OCI-LY3 (cell line): ENCODE data around the gene ARMH3.

Experiments used
- H2AFZ ChIP-seq: fragments of 200-600, 300-600 bp; shearing (Covaris generic); 2 replicates; pipeline ENCODE4 v1.6.0; 2014; ENCODE audit warnings: antibody characterized with exemption, low read depth, low read length
- H3K27ac ChIP-seq: fragments of 200-600, 300-600 bp; sonication (generic); 2 replicates; pipeline ENCODE4 v1.5.1; 2014; ENCODE audit warnings: mild to moderate bottlenecking, low read length, moderate library complexity, mixed read lengths
- H3K27me3 ChIP-seq: fragments of 200-600, 300-600 bp; sonication (generic); 2 replicates; pipeline ENCODE4 v1.6.1; 2014; ENCODE audit warnings: low read depth, low read length, mixed read lengths
- H3K36me3 ChIP-seq: fragments of 200-600, 300-600 bp; sonication (generic); replicated peaks from 2 replicates; pipeline ENCODE3; 2014; ENCODE audit warnings: low read depth, low read length, mixed read lengths
- H3K4me1 ChIP-seq: fragments of 300-600, 200-600 bp; sonication (generic); 2 replicates; pipeline ENCODE4 v1.6.1; 2014; ENCODE audit warnings: low read length, mixed read lengths
- H3K4me2 ChIP-seq: fragments of 200-600, 300-600 bp; sonication (generic); 2 replicates; pipeline ENCODE4 v1.6.1; 2014; ENCODE audit warnings: low read length, mixed read lengths
- H3K4me3 ChIP-seq: fragments of 300-600, 200-600 bp; sonication (generic); 2 replicates; pipeline ENCODE4 v1.5.1; 2014; ENCODE audit warnings: antibody characterized with exemption, mild to moderate bottlenecking, low read length, moderate library complexity
- H3K79me2 ChIP-seq: fragments of 300-600, 200-600 bp; shearing (Covaris generic); 2 replicates; pipeline ENCODE4 v1.6.1; 2014; ENCODE audit warnings: mild to moderate bottlenecking, low read length, mixed read lengths
- H3K9ac ChIP-seq: fragments of 300-600, 200-600 bp; shearing (Covaris generic); 2 replicates; pipeline ENCODE4 v1.6.0; 2014; ENCODE audit warnings: mild to moderate bottlenecking, low read length, moderate library complexity
- H3K9me3 ChIP-seq: fragments of 200-600, 300-600 bp; shearing (Covaris generic); 2 replicates; pipeline ENCODE4 v1.6.1; 2014; ENCODE audit warnings: low read length, mixed read lengths; ENCODE audit not compliant: insufficient read depth
- H4K20me1 ChIP-seq: fragments of 200-600, 300-600 bp; sonication (generic); 2 replicates; pipeline ENCODE4 v1.6.1; 2016; ENCODE audit warnings: low read length, mixed read lengths; ENCODE audit not compliant: insufficient read depth
- EZH2phosphoT487 ChIP-seq: fragments of 200-600 bp; shearing (Covaris generic); IDR thresholded peaks from 2 replicates; pipeline ENCODE4 v1.6.1; 2018; ENCODE audit warnings: antibody characterized with exemption, mixed run types, low read depth
- TF ChIP-seq, protein P1 (sequence below): fragments of 200-600, 300-600 bp; sonication (generic); IDR thresholded peaks from 2 replicates; pipeline ENCODE4 v1.5.1; 2014; ENCODE audit warnings: antibody characterized with exemption, low read length, low read depth

The ARMH3 gene

DNA sequence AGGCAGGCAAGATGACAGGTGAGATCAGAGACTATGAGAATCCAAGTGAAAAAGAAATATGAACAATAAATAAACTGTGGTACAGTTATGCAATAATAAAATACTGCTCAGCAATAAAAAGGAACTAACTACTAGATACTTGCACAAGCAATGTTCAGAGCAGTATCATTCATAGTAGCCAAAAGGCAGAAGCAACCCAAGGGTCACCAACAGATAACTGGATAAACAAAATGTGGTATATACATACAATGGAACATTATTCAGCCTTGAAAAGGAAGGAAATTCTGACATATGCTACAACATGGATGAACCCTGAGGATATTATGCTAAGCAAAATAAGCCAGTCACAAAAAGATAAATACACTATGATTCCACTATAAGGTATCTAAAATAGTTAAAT lies 135.4 kb downstream of the ARMH3 start:
- no peaks in the 10 kb centered on the region for H3K9me3 ChIP-seq
- H2AFZ ChIP-seq, result no peak overlapping the region
- H3K4me1 ChIP-seq, result peaks cover 11% of the 10 kb centered on the region
- no peaks in the 10 kb centered on the region for H3K79me2 ChIP-seq
- H3K27ac ChIP-seq, result no peak overlapping the region
- no peak overlapping the region for H3K4me2 ChIP-seq
- H3K36me3 ChIP-seq, result no peaks in the 10 kb centered on the region
- no peaks in the 10 kb centered on the region for H4K20me1 ChIP-seq
- no peak overlapping the region for H3K4me3 ChIP-seq
- no peak for TF ChIP-seq EZH2phosphoT487
- TF ChIP-seq, protein P1, sequence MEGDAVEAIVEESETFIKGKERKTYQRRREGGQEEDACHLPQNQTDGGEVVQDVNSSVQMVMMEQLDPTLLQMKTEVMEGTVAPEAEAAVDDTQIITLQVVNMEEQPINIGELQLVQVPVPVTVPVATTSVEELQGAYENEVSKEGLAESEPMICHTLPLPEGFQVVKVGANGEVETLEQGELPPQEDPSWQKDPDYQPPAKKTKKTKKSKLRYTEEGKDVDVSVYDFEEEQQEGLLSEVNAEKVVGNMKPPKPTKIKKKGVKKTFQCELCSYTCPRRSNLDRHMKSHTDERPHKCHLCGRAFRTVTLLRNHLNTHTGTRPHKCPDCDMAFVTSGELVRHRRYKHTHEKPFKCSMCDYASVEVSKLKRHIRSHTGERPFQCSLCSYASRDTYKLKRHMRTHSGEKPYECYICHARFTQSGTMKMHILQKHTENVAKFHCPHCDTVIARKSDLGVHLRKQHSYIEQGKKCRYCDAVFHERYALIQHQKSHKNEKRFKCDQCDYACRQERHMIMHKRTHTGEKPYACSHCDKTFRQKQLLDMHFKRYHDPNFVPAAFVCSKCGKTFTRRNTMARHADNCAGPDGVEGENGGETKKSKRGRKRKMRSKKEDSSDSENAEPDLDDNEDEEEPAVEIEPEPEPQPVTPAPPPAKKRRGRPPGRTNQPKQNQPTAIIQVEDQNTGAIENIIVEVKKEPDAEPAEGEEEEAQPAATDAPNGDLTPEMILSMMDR, result no peak
- no peaks in the 10 kb centered on the region for H3K27me3 ChIP-seq
- H3K9ac ChIP-seq, result no peak overlapping the region

DNA sequence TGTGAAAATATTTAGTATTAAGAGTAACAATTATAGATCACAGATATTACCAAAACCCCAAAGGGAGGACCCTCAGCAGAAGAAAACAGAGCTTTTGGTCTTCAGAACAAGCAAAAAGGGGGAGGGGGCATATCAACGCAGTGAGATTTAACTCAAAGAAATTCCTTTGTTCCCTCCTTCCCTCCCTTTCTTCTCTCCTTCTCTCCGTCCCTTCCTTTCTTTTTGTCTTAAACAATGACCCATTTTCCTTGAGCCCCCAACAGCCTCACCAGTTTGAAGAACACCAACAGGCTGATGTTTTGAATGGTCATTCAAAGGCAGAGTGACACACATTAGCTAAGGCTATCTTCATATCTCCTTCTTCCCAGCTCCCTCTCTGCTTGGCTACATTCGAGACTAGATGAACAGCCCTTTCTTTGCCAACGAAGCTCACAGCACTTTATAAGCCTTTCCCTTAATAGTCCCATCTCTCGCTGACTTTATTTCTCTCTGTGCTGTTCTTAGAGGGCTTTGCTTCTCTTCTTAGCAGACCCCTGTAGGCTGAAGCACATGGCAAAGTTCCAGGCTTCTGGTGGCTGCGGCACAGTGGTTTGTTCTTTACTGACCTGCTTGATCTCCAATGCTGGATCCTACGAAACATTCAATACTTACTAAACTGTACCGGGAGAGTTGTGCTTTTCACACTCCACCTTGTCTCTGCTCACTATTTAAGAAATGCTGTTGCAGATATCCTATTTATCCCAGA lies 136.8 kb downstream of the ARMH3 start:
- TF ChIP-seq EZH2phosphoT487, result no peak
- TF ChIP-seq, protein P1, result no peak
- H3K4me1 ChIP-seq, result peaks cover 11% of the 10 kb centered on the region
- H3K36me3 ChIP-seq, result no peaks in the 10 kb centered on the region
- H4K20me1 ChIP-seq, result no peaks in the 10 kb centered on the region
- no peaks in the 10 kb centered on the region for H3K79me2 ChIP-seq
- no peak overlapping the region for H3K9ac ChIP-seq
- H3K9me3 ChIP-seq, result no peaks in the 10 kb centered on the region
- H3K27ac ChIP-seq, result no peak overlapping the region
- H3K4me2 ChIP-seq, result no peak overlapping the region
- H3K27me3 ChIP-seq, result no peaks in the 10 kb centered on the region
- no peak overlapping the region for H2AFZ ChIP-seq
- H3K4me3 ChIP-seq, result no peak overlapping the region

- Histone ChIP-seq H4K20me1 (no peaks in the 10 kb centered on the region), H3K4me1 (no peaks in the 10 kb centered on the region), H3K4me2 (no peak overlapping the region), H3K27me3 (no peaks in the 10 kb centered on the region), H3K27ac (no peak overlapping the region), H3K36me3 (no peaks in the 10 kb centered on the region), H3K4me3 (no peak overlapping the region), H2AFZ (no peak overlapping the region), H3K9me3 (no peaks in the 10 kb centered on the region), H3K9ac (no peak overlapping the region), H3K79me2 (no peaks in the 10 kb centered on the region)
- TF ChIP-seq EZH2phosphoT487, result no peak
- TF ChIP-seq, protein P1, result no peak
These were observed 143.3 kb downstream of the ARMH3 start for GRCh38 chr10:101912561-101913179.

DNA sequence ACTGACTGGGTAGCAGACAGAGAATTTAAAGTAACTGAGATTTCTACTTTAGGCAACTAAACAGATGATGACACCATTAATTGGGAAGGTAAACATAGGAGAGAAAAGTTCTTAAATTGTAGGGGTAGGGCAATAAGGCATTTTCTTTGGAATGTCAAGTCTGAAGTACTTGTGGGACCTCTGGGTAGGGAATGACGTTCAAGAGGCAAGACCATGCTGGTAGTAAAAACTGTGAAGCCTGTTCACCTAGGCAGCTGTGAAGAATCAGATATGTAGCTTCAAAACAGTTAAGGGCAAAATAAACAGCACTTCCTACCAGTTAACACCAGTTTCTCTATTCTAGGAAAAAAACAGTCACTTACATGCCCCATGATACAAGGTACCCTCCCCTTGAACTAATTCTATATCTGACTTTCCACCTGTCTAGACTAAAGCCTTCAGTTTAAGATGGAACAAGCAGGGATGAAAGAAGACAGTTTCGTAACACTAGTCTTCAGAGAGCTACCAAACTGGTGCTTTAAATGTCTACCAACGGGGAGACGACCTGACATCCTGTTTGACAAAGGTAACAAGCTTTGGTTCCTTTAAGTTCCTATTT lies 149.3 kb downstream of the ARMH3 start:
- no peak overlapping the region for H2AFZ ChIP-seq
- no peak overlapping the region for H3K9ac ChIP-seq
- no peak overlapping the region for H3K4me2 ChIP-seq
- no peaks in the 10 kb centered on the region for H3K36me3 ChIP-seq
- no peaks in the 10 kb centered on the region for H3K9me3 ChIP-seq
- no peaks in the 10 kb centered on the region for H4K20me1 ChIP-seq
- TF ChIP-seq, protein P1, result no peak
- TF ChIP-seq EZH2phosphoT487, result no peak
- H3K79me2 ChIP-seq, result no peaks in the 10 kb centered on the region
- H3K27ac ChIP-seq, result no peak overlapping the region
- no peak overlapping the region for H3K4me3 ChIP-seq
- no peaks in the 10 kb centered on the region for H3K27me3 ChIP-seq
- peaks cover 29% of the 10 kb centered on the region for H3K4me1 ChIP-seq
